ENCODE results near the gene ABHD17C.
A peak's percentile ranks its signal among the peaks of the same experiment; 100 is the strongest.

The ABHD17C gene

GRCh38 chr15:80691575-80691974 lies 3.5 kb upstream of the ABHD17C start:
- no peak for DNase-seq

GRCh38 chr15:80693682-80694610 lies 1.2 kb upstream of the ABHD17C start:
- peak; percentile 6 for DNase-seq

GRCh38 chr15:80694611-80695098 lies 455 bp upstream of the ABHD17C start:
- no peak for DNase-seq

DNA sequence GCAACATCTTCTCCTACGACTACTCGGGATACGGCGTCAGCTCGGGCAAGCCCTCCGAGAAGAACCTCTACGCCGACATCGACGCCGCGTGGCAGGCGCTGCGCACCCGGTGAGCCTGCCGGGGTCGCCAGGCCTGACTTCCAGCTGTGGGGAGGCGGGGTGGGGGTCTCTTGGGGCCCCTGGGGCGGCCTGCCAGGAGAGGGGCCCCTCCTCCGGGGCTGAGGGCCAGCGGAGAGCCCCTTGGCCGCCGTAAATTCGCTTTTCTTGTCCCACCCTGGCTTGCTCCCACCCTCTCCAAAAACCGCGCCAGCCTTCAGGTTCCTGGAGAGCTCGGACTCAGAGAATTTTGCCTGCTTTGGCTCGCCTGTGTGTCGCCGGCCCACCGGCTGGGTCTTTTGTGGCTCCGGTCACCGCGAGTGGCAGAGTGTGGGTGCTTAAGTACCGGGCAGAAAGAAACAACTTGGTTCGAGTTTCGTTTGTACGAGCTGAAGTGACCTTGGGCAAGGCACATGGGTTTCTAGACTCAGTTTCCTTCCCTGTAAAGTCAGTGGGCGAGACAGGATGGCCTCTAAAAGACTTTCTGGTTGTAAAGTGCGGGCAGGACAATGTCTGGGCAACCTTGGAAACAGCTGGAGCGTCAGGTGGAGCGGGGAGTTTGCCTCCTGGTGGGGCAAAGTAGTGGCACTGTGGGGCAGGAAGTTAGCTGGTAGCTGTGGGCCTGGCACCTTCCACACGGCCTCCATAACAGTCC lies 976 bp downstream of the ABHD17C start:
- peak; percentile 3 for DNase-seq

GRCh38 chr15:80697075-80697685 lies 2.1 kb downstream of the ABHD17C start:
- DNase-seq, result no peak

GRCh38 chr15:80698676-80699075 lies 3.6 kb downstream of the ABHD17C start:
- no peak for DNase-seq

DNA sequence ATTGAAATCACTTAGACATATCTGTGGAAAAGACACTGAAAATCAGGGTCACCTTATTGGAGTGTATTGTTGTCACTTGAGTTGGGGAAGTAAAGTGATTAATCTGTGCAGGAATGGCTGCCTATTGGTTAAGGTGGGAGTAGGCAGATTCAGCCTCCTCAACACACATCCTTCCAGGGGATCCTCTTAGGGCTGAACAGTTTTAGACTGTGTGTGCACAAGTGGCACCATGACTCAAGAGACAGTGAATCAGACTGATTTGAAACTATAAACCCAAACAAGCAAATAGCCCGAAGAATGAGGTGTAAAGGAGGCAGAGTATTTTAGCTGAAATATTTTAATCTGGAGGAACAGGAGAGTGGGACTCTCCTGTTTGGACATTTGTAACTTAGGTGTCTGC lies 4.9 kb downstream of the ABHD17C start:
- DNase-seq, result no peak

- no peak for DNase-seq
Measured at GRCh38 chr15:80701676-80702311, 6.7 kb downstream of the ABHD17C start.

GRCh38 chr15:80703081-80703480 lies 8.0 kb downstream of the ABHD17C start:
- no peak for DNase-seq

DNA sequence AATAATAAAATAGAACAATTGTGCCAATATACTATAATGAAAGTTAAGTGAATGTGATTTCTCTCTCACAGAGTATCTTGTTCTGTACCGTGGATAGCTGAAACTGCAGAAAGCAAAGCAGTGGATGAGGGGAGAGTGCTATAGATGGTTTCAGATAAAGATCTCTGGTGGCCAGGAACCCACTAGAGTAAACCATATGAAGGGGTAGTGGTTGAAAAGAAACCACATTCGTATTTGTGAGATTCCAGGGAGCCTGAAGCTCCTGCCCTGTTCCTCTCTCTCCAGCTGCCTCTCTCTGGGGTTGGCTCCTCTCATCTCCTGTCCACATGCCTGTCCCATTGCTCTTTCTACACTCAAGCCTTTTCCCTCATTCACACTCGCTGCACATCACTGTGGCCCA lies 8.9 kb downstream of the ABHD17C start:
- DNase-seq, result no peak

- peak; percentile 12 for DNase-seq
Measured at GRCh38 chr15:80706161-80706560, 11.1 kb downstream of the ABHD17C start.

GRCh38 chr15:80709542-80709941 lies 14.4 kb downstream of the ABHD17C start:
- DNase-seq, result peak; percentile 78

- no peak for DNase-seq
Measured at GRCh38 chr15:80710635-80711554, 15.8 kb downstream of the ABHD17C start.

GRCh38 chr15:80711886-80712285 lies 16.8 kb downstream of the ABHD17C start:
- DNase-seq, result no peak

DNA sequence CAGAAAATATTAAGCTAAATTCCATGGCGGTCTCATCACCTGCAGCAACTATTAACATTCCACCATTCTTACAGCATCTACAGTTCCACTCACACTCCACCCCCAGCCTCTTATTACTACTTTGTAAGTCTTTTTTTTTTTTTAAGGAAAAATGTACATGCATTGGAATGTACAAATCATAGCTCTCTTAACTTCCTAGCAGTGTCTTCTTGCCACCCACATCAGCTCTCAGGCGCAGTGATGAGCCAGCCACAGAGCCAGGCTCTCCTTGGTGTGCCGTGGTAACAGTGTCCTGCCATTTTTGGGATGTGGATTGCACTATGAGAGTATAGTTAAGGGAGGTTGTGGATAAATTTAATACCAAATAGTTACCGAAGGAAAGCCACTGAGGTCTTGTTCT lies 17.8 kb downstream of the ABHD17C start:
- DNase-seq, result no peak

DNA sequence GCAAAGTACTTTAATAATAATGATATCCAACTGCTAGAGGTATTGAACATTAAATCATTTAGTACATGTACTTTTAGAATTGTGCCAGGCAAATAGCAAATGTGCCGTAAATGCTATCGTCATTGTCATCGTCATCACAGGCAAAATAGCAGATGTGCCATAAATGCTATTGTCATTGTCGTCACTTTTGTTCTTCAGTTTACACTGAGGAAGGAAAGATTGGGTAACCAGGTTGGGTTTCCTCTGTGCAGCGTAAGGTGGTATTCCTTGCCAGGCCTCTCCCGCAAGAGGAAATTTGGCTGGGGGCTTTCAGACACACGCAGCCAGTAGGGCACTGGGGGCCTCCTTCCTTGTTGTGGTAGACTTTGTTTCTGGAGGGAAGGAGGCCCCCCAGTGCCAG lies 26.4 kb downstream of the ABHD17C start:
- DNase-seq, result no peak

DNA sequence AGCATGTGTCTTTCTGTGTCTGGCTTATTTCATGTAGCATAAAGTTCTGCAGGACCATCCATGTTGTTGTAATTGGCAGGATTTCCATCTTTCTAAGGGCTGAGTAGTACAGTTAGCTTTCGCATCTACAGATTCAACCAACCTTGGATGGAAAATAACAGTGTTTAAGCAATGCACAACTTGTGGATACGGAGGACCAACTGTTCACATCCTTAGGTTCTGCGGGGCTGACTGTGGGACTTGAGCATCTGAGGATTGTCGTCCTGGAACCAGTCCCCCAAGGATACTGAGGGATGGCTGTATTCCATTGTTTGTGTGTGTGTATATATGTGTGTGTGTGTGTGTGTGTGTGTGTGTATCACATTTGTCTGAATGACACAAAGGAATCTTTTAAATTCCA lies 27.7 kb downstream of the ABHD17C start:
- no peak for DNase-seq

DNA sequence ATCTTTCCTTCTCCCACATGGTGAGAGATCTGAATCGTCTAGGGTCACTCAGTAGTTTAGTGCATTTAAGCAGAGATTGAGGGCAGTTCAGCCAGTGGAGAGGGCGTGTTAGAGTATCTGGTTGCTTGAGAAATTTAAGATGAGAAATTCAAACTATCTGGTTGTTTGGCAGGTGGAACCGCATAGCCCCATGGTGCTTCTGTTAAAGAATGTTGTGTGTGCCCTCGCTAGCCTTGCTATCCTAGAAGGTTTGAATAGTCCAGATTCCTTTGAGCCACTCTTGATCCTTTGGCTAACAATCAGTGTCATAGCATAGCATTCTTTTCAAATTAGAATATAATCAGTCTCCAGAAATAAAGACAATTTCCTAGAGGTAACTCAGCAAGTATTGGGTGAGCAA lies 32.1 kb downstream of the ABHD17C start:
- DNase-seq, result no peak

GRCh38 chr15:80727596-80727995 lies 32.5 kb downstream of the ABHD17C start:
- no peak for DNase-seq

GRCh38 chr15:80730387-80730786 lies 35.3 kb downstream of the ABHD17C start:
- DNase-seq, result no peak

DNA sequence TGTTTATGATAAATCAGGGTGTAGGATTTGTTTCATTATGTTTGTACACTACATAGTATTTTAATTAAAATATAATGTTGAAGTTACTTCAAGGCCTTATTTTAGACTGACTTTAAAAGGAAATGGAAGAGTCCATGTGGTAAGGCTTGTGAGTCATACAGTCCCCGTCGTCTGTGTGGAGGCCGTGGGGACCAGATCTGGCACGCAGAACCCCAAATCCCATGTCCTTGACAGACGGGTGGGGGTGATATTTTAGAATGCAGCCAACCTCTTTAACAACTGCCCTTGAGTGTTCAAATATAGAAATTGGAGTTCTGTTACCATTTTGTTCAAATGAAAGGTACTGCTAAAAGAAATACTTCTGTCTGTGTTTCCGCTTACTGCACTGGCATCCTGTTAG lies 35.8 kb downstream of the ABHD17C start:
- DNase-seq, result no peak

DNA sequence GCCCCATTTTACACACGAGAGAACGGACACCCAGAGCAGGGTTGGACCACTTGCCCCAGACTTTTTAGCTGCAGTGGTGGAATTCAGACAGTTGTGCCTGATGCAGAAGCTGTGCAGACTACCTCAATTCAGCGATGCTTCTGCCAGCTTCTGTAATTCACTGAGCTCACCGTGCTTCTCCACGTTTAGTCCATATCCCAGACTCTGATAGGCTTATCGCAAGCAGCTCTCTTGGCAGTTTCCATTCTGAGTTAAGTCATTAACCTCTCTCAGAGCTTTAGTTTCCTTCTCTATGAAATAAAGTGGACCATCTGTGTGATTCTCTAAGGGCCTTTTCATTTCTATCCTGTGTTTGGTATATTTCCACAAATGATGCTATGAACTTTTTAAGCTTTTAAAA lies 37.1 kb downstream of the ABHD17C start:
- no peak for DNase-seq

Data from NCI-H748 treated with DMSO at 0.1 percent for 48 hours (cell line).